Fibroblast of gingiva (primary cell): ENCODE measurements around the gene NAIF1.

ENCODE experiments used
- DNase-seq: peaks from one replicate; pipeline ENCODE4 v3.0.0-alpha.2; 2011; ENCODE audit warnings: low read depth

The NAIF1 gene

GRCh38 chr9:128102196-128102595 is 35.1 kb upstream of the NAIF1 start:
- DNase-seq, result no peak

DNA sequence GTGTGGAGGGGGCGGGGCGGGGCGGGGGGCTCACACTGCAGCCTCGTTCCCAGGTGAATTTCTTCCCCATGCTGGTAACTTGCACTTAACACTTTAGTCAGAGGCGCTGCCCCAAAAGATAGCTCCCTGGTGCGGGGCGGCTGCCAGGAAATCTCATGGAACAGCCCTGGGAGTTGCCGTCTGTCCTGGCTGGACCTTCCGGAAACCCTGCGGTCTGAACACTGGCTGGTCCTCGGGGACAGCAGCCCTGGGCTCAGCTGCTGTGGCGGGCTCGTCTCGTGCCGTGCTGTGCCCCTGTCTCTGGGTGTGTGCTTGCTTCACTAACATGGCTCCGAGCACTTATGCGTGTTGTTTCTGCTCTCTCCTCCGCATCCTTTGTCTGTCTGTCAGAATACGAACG is 34.6 kb upstream of the NAIF1 start:
- no peak for DNase-seq

GRCh38 chr9:128101231-128101661 is 34.1 kb upstream of the NAIF1 start:
- no peak for DNase-seq

- DNase-seq, result no peak
Observed at GRCh38 chr9:128100581-128100980, 33.5 kb upstream of the NAIF1 start.

- no peak for DNase-seq
Observed at GRCh38 chr9:128099932-128100491, 32.9 kb upstream of the NAIF1 start.

- peak; percentile 37 for DNase-seq
Observed at GRCh38 chr9:128099231-128099931, 32.3 kb upstream of the NAIF1 start.

DNA sequence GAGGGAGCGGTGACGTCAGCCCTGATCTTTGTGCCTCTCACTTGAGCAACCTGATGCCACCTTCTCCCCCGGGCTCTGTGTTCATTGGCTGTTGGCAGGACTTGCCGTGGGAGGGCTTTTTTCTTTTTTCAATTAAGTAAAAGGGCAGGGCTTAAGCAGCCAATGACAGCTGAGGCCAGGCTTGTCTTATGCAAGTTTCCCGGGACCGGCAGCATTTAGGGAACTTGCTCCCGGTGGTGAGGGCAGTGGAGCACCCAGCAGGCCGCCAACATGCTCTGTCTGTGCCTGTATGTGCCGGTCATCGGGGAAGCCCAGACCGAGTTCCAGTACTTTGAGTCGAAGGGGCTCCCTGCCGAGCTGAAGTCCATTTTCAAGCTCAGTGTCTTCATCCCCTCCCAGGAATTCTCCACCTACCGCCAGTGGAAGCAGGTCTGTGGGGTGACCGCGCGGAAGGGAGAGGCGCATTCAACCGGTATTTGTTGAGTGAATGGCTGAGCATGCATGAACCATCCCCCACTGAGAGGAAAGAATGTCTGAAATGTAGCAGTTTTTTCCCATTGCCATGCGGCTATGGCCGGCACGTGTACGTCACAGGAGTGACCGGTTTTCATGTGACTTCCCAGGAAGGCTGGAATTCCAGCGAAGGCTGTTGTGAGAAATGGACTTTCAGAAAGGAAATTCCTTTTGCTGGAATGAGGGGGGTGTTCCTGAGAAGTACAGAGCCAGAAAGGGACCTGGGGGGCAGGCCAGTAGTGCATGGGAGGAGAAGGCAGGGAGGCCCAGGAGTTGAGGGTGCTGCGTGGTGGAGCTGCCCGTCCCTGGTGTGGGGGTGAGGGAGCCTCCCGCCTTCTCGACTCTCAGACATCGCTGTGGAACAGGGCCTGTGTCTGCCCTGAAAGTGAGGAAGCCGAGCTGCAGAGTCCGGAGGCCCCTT is 31.4 kb upstream of the NAIF1 start:
- peak; percentile 98 for DNase-seq

DNA sequence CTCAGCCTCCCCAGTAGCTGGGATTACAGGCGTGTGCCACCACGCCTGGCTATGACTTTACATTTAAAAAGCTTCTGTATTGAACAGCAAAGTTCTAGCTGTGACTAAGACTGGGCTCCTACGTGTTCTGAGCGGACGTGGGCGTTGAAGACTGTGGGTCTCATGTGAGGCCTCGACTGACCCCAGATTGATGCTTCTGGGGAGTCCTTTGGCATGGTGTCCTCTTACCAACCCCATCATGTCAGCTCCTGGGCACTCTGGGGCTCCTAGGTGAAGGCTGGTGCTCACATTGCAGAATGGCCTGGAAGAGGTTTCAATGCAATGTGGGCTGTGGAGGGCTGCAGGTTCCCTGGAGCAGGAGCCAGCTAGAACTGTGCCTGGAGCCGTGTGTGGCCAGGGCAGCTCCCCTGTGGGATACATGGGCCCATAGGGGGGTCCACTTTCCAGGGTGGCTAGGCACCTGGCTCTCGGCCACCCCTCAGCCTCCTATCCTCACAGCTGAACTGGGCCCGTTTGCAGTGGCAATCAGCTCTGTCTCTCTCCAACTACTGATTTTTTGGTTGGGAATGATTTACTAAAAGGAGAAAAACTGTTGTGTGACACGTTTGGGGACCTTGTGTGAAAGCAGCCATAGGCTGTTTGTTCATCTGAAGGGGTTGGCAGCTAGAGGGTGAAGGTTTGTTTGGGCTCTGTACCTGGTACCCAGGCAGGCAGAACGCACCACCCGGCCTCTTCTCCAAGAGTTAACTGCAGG is 30.6 kb upstream of the NAIF1 start:
- no peak for DNase-seq

GRCh38 chr9:128096616-128097536 is 29.8 kb upstream of the NAIF1 start:
- no peak for DNase-seq

DNA sequence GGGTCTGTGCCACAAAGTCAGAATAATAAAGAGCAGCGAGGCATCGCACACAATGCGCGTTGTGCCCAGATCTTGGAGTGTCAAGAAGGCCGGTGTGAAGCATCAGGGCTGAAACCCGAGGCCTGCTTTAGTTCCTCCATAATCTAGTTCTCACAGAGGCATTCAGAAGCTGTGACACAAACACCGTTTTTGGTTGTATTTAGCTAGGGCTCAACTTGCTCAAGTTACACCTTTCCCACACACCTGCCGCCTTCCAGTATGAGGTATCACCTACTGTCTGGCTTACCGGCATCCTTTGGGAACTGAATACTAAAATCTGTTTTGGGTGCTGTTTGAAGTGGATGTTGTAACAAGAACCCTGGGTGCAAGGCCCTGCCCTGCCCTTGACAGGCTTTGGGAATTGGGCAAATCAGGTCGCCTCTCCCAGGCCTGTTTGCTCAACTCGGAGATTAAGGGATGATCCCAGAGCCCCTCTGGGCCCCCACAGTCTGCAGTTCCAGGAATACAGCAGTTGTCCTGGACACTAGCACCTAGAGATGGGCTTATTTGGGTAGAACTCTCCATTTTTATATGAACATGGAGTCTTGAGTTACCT is 27.9 kb upstream of the NAIF1 start:
- no peak for DNase-seq

GRCh38 chr9:128094166-128094949 is 27.2 kb upstream of the NAIF1 start:
- peak; percentile 98 for DNase-seq

GRCh38 chr9:128093011-128093410 is 25.9 kb upstream of the NAIF1 start:
- DNase-seq, result no peak

GRCh38 chr9:128092199-128092977 is 25.3 kb upstream of the NAIF1 start:
- no peak for DNase-seq

- DNase-seq, result no peak
Observed at GRCh38 chr9:128091571-128091970, 24.5 kb upstream of the NAIF1 start.

GRCh38 chr9:128091144-128091543 is 24.0 kb upstream of the NAIF1 start:
- peak; percentile 95 for DNase-seq

DNA sequence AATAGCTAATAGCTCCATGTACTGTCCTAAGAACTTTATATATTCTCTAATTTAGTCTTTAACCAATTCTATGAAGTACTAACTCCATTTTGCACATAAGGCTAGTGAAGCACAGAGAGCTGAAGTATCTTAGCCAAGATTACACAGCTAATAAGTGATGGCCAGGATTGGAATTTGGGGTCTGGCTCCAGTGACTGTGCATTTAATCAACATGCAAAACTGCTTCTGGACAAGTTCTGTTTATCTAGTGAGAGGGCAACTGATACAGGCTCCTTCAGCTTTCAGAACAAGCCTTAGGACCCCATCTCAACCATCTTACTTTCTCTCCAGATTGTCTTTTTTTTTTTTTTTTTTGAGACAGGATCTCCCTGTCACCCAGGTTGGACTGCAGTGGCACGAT is 22.2 kb upstream of the NAIF1 start:
- DNase-seq, result no peak

- DNase-seq, result no peak
Observed at GRCh38 chr9:128088253-128088945, 21.3 kb upstream of the NAIF1 start.

- DNase-seq, result no peak
Observed at GRCh38 chr9:128087262-128087661, 20.1 kb upstream of the NAIF1 start.
